ENCODE data around the gene KRTAP19-4.

DNA sequence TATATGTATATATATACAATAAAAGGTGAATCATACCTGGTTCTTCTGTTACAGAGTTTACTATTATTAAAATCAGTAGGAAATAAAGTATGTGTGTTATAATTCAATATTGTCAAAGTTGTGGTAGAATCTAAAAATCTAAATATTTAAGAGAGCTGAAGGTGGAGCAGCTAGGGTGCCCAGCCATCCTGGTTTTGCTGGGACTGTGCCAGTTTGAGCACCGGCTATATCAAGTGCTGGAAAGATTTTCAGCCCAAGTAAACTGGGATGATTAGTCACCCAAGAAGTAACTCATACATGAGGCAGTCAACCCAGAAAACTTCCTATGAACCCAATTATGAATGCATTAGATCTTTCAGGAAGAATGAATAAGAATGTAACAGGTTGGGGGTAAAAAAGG, 21.9 kb upstream of the KRTAP19-4 start:
- TF ChIP-seq, protein P1, sequence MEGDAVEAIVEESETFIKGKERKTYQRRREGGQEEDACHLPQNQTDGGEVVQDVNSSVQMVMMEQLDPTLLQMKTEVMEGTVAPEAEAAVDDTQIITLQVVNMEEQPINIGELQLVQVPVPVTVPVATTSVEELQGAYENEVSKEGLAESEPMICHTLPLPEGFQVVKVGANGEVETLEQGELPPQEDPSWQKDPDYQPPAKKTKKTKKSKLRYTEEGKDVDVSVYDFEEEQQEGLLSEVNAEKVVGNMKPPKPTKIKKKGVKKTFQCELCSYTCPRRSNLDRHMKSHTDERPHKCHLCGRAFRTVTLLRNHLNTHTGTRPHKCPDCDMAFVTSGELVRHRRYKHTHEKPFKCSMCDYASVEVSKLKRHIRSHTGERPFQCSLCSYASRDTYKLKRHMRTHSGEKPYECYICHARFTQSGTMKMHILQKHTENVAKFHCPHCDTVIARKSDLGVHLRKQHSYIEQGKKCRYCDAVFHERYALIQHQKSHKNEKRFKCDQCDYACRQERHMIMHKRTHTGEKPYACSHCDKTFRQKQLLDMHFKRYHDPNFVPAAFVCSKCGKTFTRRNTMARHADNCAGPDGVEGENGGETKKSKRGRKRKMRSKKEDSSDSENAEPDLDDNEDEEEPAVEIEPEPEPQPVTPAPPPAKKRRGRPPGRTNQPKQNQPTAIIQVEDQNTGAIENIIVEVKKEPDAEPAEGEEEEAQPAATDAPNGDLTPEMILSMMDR (IDR thresholded peaks at IDR 0.05; ENCODE audit: low read depth, low read length, poor library complexity, severe bottlenecking) = no peak
- no peak for TF ChIP-seq EZH2phosphoT487 (IDR thresholded peaks at IDR 0.05; ENCODE audit: borderline replicate concordance, low read length)
